ENCODE measurements around the gene RNF167. TPM values are rescaled to one million over a fixed set of nuclear protein-coding genes. Genes with fewer than 3 reads are reported as not detected.

RNF167 gene
- polyA plus RNA-seq, 1 donor from 2014 or later = 27.3 TPM

DNA sequence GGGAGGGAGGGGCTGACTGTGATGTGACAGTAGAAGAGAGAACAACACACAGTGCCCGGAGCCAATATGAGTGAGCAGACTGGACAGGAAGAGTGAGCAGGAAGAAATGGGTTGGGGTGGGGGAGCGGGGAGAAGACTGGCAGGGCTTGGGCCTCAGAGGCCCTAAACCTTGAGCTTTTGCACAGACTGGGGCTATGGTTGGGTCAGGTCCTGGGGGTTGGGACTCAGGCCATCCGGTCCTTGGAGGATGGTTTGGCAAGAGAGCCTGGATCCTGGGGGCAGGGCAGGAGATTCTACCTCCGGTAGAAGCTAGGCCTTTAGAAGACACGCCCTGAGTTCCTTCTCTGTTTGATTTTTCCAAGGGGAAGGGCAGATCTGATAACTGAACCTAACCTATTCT is 46.3 kb downstream of the RNF167 start:
- no peaks in the 10 kb centered on the region for H3K27me3 Mint-ChIP-seq
- peaks cover 13 to 35% (median 27%) of the 10 kb centered on the region in 3 donors for H3K4me1 Mint-ChIP-seq
- no peaks in the 10 kb centered on the region for H3K9me3 Mint-ChIP-seq
- H3K27ac Mint-ChIP-seq = peak overlapping the region; percentile 75 to 95 (median 90)
- H3K36me3 Mint-ChIP-seq = peaks cover 7% of the 10 kb centered on the region
- H3K4me3 Mint-ChIP-seq = peak overlapping the region; percentile 89 to 97 (median 96)

DNA sequence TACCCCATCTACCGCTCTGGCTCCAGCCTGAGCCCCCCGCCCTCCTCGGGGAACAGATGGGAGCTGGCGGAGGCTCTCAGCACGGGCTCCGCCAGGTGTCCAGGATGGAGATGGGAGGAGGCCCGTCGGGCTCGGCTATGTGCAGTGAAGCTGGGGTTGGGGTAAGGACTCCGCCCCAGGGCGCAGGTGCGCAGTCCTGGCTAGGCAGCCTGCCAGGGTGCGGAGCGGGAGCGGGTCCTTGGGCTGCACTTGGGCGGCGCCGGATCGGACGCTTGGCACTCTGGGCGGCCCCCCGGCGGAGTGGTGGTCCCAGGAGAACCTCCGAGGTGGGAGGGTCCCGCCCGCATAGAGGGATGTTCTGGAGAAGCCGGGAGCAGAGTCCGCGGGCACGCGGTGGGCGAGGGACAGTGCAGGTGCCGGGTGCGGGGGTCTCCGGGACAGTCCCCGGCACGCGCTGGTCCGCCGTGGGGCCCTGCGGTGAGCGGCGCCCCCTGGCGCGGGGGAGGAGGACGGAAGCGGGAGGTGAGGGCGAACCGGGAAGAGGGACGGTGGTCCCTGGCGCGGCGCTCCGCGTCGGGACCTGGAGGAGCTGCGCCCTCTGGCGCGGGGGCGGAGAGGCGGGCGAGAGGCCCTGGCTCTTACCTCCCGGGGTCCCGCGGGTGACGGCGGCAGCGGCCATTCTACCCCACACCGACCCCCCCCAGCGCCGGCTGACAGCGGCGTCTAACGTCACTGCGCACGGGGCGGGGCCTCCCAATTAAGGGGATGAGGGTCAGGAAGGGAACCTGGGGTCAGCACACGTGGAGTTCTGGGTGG is 47.1 kb downstream of the RNF167 start, which contains the start of gene CAMTA2:
CAMTA2 (minus strand) TSS at position 725 of the 816 bp plus-strand sequence. CDS start 1,453 bp downstream, outside the sequence.
- Mint-ChIP-seq H3K4me1 (peaks cover 13 to 30% (median 27%) of the 10 kb centered on the region in 3 donors), H3K9me3 (no peaks in the 10 kb centered on the region), H3K27me3 (no peaks in the 10 kb centered on the region)

DNA sequence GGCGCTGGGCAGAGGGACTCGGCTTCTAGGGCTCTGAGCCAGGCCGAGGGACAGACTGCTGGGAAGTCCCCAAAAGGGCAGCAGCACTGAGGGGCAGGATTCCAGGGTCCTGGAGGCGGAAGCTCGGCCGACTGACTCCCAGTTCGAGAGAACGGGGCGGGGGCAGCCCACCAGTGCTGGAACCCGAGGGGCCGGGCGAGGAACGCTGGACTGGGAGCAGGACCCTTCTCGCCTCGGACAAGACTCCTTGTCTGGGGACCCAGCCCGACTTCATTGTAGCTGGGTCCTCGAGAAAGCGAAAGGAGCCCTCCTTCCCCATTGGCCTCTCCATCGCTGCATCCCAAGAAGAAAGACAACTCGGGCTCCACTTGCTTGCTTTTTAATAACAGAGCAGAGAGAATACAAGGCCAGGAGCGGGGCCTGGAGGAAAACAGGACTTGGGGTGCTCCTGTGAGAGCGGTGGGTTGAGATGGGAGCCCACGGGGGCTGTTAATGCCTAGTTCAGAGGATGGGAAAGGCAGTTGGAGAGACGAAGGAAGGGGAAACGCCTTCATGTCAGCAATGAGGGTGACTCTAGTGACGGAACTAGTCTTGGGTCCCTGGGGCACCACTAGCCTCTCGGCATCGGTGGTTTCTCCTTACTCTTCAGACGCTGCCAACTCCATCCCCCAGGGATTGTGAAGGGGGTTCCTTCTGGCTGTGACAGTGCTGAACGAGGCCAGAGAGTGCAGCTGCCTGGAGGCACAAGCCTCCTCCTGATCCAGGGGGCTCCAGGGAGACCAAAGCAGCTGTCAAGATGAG is 47.9 kb downstream of the RNF167 start:
- H3K27ac Mint-ChIP-seq = peak overlapping the region; percentile 75 to 96 (median 95)
- H3K36me3 Mint-ChIP-seq = peaks cover 3% of the 10 kb centered on the region
- no peaks in the 10 kb centered on the region for H3K9me3 Mint-ChIP-seq
- peaks cover 13 to 30% (median 27%) of the 10 kb centered on the region in 3 donors for H3K4me1 Mint-ChIP-seq
- no peaks in the 10 kb centered on the region for H3K27me3 Mint-ChIP-seq
- H3K4me3 Mint-ChIP-seq = peak overlapping the region; percentile 89 to 97 (median 96)

More for the DNA sequence above, 47.1 kb downstream of the RNF167 start, which contains the start of gene CAMTA2:
- Mint-ChIP-seq H3K36me3 (peaks cover 3% of the 10 kb centered on the region), H3K4me3 (peak within 1 kb of the TSS; percentile 89 to 97 (median 96)), H3K27ac (peak within 1 kb of the TSS; percentile 75 to 96 (median 95))

DNA sequence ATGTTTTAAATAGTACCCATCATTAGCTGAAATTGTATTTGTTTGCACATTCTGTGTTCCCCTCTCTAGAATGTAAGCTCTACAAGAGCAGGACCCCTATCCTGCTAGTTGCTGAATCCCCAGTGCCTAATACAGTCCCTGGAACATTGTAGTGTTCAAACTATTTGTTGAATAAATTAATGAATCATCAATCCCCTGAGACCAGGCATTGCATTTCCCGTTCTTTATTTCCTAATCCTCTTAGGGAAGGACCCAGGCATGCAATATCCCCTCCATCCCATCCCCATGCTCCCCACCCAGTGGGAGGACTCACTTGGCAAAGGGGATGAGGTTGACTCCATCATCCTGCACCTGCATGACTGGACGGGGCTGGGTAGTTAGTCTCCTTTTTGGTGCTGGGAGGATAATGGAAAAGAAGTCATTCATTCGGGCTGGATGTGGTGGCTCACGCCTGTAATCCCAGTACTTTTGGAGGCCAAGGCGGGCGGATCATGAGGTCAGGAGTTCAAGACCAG is 54.1 kb downstream of the RNF167 start:
- Mint-ChIP-seq H3K36me3 (peaks cover 2% of the 10 kb centered on the region), H3K4me1 (peaks cover 7 to 10% (median 9%) of the 10 kb centered on the region in 3 donors), H3K4me3 (peak overlapping the region in 1 of 4 donors; percentile 65), H3K27ac (no peak overlapping the region), H3K27me3 (no peaks in the 10 kb centered on the region), H3K9me3 (no peaks in the 10 kb centered on the region)

Other genes with a start within 250 kb of the RNF167 start
- gene PELP1, start 236.1 kb upstream of the RNF167 start, polyA plus RNA-seq = 12.7 TPM
- gene ARRB2, start 229.6 kb upstream of the RNF167 start, polyA plus RNA-seq = 21.5 TPM
- gene MED11, start 208.8 kb upstream of the RNF167 start, polyA plus RNA-seq = 48.1 TPM
- not detected for gene ZMYND15, start 200.4 kb upstream of the RNF167 start, polyA plus RNA-seq
- gene CXCL16, start 200.3 kb upstream of the RNF167 start, polyA plus RNA-seq = 17.7 TPM
- not detected for gene TM4SF5, start 168.4 kb upstream of the RNF167 start, polyA plus RNA-seq
- gene VMO1, start 153.9 kb upstream of the RNF167 start, polyA plus RNA-seq = not detected
- gene GLTPD2, start 151.3 kb upstream of the RNF167 start, polyA plus RNA-seq = not detected
- gene PSMB6, start 144.1 kb upstream of the RNF167 start, polyA plus RNA-seq = 261 TPM
- gene PLD2, start 133.1 kb upstream of the RNF167 start, polyA plus RNA-seq = 4.9 TPM
- gene MINK1, start 106.9 kb upstream of the RNF167 start, polyA plus RNA-seq = 21.4 TPM
- 1.0 TPM for gene C17orf107, start 40.7 kb upstream of the RNF167 start, polyA plus RNA-seq
- gene CHRNE, start 37.2 kb upstream of the RNF167 start, polyA plus RNA-seq = 0.89 TPM
- gene GP1BA, start 8.0 kb upstream of the RNF167 start, polyA plus RNA-seq = 0.26 TPM
- 70.9 TPM for gene SLC25A11, start 222 bp upstream of the RNF167 start, polyA plus RNA-seq
- 1,903 TPM for gene PFN1, start 8.3 kb downstream of the RNF167 start, polyA plus RNA-seq
- gene ENO3, start 10.9 kb downstream of the RNF167 start, polyA plus RNA-seq = 3.1 TPM
- 97.1 TPM for gene SPAG7, start 27.5 kb downstream of the RNF167 start, polyA plus RNA-seq
- 19.1 TPM for gene CAMTA2, start 47.4 kb downstream of the RNF167 start, polyA plus RNA-seq
- gene INCA1, start 57.3 kb downstream of the RNF167 start, polyA plus RNA-seq = 0.36 TPM
- 15.0 TPM for gene KIF1C, start 57.7 kb downstream of the RNF167 start, polyA plus RNA-seq
- not detected for gene SLC52A1, start 95.2 kb downstream of the RNF167 start, polyA plus RNA-seq
- gene ZFP3, start 138.2 kb downstream of the RNF167 start, polyA plus RNA-seq = 1.4 TPM
- gene ZNF232, start 171.6 kb downstream of the RNF167 start, polyA plus RNA-seq = 11.7 TPM
- gene USP6, start 175.8 kb downstream of the RNF167 start, polyA plus RNA-seq = 0.05 TPM